ENCODE data around the gene STRADB.
"Not testable (repeated sequence)": the region's sequence is repeated elsewhere in the genome, so short reads cannot be mapped to it uniquely, and the experiment has no call there.

STRADB gene

DNA sequence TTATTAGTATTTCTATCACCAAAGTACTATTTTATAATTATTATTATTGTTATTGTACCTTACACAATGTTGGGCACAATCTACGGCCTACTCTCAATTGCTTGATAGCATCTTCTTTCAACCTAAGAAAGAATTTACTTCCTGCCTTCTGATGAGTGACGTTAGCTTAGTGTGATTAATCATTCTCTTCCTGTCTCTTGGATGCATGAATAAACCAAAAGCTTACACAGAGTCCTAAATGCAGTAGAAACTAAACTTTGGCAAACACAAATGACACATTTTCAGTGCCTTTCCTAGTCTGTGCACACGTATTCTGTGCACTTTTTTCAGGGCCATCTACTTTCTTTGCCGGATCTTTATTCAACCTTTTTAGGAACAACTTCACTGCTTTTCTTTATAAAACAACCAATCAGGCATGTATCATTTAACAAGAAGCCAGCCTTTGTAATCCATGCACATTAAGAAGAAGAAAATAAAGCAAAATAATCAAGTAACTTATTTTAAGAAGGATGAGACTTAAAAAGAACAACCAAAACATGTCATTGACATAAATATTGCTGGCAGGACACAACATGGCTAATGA, 19.4 kb upstream of the STRADB start:
- DNase-seq = no peak

DNA sequence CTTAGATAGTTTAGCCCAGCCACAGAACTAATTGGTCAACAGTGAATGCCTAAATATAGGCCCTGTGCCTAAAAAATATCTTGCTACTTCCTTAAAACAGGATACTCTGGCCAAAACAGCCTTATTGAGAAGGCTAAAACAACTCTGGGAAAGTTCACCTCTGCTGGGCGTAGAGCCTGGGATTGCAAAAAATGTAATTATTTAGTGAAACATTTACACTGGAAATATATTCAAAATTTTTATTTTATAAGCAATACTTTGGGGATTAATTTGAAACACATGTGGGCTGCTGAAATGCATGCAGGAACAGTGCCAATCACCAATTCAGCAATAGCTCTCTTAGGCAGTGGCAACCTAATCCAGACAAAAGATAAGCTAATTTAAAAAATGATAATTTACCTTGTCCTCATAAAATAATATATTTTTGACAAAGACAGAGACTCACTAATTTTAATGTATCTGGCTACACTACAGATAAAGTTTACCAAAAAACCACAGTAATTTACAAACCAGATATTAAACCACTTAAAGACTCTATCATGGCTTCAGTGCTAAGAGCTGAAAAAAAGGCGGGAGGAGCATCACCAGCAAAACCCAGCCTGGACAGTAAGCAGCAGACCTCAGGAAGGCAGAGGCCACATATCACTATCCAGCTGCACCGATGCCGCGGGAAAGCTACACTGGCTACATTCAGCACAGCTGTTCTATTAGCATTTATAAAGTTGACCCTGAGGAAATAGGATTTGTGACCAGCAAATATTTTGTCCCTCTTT, 18.7 kb upstream of the STRADB start:
- no peak for DNase-seq

DNA sequence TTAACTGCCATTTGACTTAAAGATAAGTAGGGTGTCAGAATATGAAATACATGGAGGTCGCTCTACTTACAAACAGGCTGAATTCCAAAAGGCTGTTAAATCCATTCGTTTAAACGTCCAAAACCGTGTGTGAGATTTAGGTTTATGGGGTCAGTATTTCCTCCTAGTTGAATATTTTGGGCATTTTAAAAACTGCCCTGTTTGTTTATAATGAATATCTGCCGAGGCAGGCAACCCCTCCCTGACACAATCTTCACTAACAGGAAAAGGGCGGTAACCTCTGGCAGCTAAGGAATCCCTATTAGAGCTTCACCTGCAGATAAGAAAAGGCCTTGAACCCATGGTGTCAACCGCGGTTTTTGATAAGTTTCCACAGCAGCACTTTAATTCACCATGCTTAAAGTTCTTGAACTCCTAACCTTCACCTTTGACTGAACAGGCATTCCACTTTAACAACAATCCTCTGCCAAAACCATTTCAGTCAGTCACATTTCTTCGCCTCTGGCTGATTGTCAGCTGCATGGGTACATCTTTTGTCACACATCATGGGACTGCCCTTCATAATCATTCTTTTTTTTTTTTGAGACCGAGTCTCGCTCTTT, 18.0 kb upstream of the STRADB start:
- no peak for DNase-seq

DNA sequence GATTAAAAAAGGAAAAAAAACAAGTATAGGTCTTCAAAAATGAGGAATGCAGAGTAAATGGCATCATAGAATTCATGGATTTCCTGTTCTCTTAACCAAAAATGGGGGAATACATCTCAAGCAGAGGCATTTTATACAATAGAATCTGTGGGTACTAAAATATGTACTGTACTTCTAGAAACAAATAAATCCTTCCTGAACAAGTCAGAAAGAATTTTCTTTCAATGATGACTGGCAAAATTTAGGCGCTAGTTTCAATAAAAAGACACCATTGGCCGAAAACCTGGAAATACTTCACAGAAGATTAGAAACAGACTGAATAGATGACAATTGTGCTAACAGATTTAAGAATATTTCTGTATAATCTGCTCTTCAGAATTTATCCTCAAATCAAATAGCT, 15.4 kb upstream of the STRADB start:
- no peak for DNase-seq

DNA sequence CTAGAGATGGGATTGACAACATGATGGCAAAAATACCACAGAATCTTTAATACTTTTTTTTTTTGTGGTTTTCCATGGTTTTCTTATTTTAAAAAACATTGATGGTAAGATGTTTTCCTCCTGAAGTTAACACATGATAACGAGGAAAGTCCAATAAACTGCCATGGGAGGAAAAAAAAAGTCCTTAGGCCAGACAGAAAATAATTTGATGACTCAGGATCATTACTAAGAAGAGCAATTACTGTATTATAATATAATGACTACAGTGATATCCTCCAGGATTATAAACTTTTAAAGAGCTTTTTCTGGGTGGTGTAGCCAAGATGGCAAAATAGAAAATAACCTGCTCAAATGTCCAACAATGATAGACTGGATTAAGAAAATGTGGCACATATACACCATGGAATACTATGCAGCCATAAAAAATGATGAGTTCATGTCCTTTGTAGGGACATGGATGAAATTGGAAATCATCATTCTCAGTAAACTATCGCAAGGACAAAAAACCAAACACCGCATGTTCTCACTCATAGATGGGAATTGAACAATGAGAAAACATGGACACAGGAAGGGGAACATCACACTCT, 12.1 kb upstream of the STRADB start:
- DNase-seq = not testable (repeated sequence)

DNA sequence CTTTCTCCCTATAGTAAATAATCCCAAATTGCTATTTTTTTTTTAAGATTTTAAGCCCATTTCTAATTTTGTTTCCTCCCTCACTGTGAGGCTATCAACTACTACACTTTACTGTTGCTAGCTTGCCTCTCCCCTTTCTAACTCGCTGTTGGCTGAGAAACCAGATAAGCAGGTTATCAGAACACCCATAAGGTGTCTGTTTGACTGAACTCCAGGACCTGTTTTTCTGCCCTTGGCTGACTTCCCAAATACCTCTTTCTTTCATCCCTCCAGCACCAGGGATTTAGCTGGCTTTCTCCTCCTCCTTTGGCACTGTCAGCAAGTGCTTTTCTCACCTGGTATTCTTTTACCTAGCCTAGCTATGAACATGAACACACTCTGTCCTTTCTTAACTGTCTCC, 11.4 kb upstream of the STRADB start:
- peak; percentile 75 for DNase-seq

DNA sequence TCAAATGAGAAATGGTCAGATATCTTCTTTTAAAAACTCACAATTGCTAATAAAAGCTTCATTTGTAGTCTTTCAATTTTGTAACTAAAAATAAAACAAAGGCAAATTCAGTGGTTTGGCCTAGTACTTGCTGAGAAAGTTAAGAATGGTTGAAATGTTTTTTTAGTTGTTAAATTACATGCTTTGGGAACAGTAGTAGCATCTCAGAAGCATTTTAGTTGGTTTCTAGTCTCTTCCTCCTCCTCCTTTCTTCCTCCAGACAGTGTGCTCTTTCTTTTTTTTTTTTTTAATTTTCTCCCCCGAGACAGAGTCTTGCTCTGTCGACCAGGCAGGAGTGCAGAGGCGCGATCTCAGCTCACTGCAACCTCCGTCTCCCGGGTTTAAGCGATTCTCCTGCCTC, 10.1 kb upstream of the STRADB start:
- no peak for DNase-seq

DNA sequence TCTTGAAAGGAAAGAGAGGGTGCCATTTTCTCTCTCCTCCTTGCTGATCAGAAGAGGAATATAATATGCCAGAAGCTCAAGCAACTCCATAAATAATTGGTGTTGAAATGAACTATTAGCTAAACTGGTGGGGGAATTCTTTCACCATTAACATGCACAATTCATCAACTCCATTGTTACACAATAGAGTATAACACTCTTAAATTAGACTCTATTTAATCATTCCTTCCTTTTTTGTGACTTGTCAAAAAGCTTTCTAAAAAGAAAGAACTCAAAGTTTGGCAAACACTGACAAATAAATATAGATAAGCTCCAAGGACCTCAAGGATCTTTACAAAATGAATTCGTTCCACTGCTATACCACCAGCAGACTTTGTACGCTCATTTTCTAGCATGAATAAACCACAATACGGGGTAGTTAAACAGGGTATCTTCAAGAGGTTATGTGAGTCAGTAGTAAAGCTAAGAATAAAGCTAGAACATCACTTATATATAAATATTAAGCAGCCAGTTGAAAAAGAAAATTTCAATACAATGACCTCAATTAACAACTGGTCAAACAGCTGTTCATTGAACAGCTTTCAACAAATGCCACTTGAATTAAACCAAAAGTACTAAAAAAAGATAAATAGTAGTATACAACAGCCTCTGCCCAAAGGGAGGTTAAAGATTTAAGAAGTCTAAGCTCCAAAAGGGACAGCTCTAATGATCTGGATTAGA, 6.6 kb upstream of the STRADB start:
- DNase-seq = no peak

DNA sequence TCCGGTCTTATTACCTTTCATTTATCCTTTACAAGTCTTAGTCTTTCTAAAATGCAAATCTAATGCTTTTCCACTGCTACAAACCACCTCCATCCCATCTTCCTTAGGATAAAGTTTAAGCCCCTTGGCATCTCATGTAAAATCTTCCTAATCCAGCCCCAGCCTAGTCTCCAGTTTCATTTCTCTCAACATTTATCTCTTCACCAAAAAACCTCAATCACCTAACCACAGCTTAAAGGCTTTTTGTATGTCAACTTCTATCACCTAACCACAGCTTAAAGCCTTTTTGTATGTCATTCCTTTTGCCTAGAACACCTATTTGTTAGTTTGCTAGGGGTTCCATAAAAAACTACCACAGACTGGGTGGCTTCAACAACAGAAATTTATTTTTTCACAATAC, 4.5 kb upstream of the STRADB start:
- DNase-seq = no peak

DNA sequence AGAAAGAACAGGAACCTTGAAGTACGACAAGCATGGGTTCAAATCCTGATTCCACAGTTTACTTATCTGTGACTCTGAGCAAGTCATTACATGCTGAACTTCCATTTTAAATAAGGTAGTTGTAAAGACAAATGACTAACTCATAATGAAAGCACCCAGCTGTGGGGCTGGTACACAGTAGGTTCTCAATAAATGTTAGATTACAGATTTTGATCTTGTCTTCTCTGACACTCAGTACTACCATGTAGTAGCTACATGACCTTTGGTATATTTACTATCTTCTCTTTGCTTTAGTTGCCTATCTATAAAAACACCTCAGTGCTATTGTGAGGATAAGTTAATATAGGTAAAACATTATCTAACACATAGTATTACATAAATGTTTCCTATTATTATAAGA, 3.5 kb upstream of the STRADB start:
- DNase-seq = no peak

DNA sequence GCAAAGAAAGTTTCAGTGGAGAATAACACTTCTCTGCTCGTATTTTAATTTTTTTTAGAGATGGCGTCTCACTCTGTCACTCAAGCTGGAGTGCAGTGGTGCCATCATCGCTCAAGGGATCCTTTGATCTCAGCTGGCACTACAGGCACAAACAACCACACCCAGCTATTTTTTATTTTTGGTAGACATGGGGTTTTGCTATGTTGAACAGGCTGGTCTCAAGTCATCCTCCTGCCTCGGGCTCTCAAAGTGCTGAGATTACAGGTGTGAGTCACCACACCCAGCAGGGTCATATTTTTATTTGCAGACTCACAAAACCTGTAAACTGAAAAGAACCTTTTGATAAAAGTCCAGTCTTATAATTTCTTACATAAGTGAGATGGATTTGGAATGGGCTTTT, 2.8 kb upstream of the STRADB start:
- no peak for DNase-seq

DNA sequence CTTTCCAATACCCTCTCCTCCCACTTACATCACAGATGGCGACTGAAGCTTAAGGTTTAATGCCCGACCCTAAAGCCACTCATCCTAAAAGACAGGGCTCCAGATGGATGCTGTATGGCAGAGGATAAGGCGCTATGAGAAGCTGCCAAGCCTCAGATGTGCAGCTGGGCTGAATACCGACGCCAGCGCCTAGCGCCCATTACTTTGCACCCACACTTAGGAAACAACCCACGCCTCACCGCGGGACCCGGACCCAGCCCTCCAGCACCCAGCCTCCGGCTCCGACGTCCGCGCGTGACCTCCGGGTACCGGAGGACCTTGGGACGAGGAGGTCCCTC, 617 bp upstream of the STRADB start:
- peak; percentile 66 for DNase-seq

DNA sequence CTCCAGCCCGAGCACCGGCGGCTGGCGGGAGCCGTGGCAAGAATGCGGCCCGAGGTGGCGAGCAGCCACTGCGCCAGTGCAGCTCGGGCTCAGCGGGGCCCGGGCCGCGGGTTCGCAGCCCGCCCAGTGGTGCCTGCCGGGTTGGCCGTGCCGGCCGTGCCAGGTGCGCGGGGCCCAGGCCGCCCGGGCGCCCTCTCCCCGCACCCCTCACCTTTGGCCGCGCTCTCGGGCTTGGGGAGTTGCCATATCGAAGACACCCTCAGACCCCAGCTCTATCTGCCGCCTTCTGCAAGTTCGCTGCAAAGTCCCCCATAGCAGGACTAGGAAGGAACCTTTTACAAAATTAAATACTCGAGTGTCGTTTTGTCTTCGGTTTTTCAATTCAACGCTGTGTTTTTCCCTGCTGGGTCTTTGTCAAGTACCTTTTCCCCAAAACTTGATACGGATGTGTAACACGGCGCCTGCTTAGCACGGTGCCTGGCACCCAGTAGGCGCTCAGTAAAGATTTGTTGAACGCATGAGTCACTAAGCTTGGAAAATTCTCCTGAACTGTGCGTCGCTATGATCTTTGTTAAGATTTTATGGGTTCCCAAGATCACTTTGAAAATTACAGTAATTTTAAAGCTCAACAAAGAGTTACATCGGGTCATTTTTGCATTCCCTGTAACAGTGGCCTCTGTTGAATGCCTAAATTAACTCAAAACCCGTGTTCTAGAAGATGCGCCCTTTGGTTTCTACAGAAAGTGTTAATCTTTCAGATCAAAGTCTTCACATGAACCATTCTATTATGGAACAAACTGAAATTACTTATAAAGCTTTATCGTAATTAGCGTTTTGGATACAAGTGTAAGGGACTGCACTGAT, 750 bp downstream of the STRADB start:
- peak; percentile 36 for DNase-seq

DNA sequence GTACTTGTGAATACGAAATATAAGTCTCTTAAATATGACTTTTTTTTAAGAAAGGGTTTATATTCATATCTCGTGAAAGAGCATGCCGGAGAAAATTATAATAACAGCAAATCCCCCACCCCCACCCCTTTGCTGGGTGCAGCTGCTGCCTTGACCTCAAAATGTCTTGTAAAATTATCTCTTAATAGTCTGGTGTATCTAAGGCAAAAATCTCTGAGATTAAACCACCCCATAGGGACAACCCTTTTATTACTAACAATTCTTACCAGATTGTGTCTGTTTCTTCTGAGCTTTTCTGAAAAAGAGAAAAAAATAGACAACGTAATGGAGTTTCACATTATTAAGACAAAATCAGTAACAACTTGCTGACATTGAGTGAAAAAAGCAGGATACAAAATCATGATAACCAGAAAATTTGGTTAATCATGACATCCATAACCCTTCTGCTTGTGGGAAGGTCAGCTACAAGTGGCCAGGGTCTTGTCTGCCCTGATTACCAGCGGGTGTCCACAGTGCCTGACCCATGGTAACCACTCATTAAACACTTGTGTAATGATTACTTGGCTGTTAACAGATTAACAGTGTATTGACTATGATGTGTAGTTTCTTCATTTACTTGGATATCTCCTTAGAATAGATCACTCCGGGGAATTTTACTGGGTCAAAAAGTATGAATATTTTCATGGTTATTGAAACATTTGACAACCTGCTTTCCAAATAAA, 1.5 kb downstream of the STRADB start:
- no peak for DNase-seq

DNA sequence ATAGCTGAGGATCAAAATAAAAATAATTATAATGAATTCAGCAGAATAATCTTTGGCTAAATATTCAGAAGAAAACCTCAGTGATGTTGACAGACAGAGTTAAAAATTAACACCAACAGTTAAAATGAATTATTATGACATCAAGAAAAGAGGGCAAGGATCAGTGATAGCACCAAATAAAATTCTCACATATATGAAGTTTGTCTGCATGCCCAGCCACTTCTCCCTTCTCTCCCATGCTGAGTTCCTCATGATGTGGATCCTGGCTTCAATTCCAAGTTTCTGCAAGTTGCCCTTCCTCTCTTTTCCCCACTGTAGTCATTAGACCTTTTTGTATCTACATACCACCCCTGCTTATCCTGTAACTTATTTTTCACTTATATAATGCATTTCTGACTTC, 6.8 kb downstream of the STRADB start:
- no peak for DNase-seq

DNA sequence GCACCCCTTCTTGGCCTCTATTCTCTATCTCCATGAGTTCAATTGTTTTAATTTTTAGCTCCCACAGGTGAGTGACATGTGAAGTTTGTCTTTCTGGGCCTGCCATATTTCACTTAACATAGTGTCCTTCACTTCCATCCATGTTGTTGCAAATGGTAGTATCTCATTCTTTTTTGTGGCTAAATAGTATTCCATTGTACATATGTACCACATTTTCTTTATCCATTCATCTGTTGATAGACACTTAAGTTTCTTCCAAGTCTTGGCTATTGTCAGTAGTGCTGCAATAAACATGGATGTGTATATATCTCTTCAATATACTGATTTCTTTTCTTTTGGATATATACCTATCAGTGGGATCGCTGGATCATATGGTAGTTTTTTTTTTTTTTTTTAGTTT, 9.0 kb downstream of the STRADB start:
- DNase-seq = no peak

DNA sequence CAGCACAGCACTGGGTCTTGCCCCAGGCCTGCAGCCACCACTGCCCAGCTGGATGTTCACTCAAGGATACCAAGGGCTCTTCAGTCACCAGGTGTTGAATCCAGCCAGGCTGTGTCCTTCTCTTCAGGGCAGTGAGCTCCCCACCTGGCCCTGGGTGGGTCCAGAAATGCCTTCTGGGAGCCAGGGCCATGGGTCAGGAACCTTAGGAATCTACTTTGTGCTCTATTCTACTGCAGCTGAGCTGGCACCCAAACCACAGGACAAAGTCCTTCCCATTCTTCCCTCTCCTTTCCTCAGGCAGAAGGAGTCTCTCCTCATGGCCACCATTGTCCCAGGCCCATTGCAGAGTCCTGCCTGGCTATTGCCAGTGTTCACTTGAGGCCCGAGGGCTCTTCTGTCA, 13.0 kb downstream of the STRADB start:
- DNase-seq = no peak

DNA sequence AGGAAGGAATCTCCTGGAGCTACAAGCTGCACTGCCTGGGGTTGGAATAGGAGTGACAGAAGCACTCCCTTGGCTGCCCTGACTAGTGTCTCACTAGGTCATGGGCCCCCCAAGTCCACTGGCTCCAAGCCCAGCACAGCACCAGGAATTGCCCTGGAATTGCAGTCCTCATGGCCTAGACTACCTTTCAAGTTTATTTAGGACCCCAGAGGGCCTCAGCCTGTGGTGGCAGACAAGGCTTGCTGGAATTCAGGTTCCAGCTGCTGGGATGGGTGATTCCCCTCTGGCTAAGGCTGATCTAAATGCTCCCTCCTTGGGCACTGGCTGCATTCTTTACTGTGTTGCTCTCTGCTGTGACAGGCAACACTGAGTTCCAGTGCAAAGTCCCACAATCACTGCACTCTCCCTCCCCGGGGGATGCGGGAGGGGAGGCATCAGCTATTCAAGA, 14.0 kb downstream of the STRADB start:
- DNase-seq = peak; percentile 60

DNA sequence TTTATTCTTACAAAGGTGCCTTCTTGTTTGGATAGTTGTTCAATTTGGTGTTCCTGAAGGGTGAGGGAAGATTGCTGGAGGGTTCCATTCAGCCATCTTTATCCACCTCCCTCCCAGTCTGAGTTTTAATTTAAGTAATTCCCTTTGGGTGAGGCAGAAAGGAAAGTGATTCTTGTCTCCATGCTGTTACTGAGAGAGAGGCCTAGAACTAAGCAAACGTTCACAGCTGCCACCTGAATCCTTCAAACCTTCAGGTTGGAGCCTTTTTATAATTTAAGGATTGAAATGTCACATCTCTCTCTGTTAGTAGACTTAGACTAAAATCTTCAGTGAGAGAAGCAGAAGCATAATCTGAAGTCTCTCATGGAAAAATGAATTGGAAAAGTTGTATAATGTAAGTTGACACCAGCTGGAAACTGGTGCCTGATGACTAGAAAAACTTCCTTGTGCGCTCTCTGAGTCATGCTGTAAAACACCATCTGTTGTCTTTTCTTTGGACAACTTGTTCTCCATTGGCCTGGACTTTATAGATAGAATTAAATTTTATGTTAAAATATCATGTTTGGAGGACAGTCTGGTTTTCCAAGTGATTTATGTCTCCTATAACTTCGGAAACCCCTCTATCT, 14.6 kb downstream of the STRADB start:
- DNase-seq = peak; percentile 93

DNA sequence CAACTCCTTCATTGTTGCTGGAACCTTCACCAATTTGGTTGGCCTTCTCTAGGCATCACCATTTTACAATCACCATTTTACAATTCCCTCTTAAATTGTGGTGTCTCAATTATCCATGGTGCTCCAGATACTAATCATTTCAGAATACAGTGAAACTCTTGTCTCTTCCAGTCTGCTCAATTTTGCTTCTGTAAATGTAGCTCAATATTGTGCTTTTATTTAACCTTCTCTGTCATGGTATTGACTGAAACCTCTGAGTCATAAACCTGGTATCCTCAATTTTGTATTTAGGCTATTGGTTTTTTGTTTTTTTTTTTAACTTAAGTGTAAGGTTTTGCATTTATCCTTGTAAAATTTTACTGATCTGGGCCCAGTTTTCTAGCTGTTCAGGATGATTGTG, 16.1 kb downstream of the STRADB start:
- no peak for DNase-seq
